Mesodermal cell (in vitro differentiated cells): ENCODE results near the gene GUCA1A.
"Not testable (repeated sequence)": the region's sequence is repeated elsewhere in the genome, so short reads cannot be mapped to it uniquely, and the experiment has no call there.

Source experiments
- H3K27ac ChIP-seq: 2 replicates; pipeline ENCODE4 v1.7.0; 2013; ENCODE audit warnings: mild to moderate bottlenecking, low read depth, low read length, moderate library complexity; ENCODE audit not compliant: severe bottlenecking
- H3K36me3 ChIP-seq: 2 replicates; pipeline ENCODE4 v1.7.1; 2013; ENCODE audit warnings: mild to moderate bottlenecking, low read length, moderate library complexity; ENCODE audit not compliant: control insufficient read depth, insufficient read depth
- H3K4me1 ChIP-seq: one replicate; pipeline ENCODE4 v1.7.1; 2013; ENCODE audit warnings: mild to moderate bottlenecking, low read length; ENCODE audit not compliant: insufficient read depth, control insufficient read depth, poor library complexity, severe bottlenecking
- H3K4me3 ChIP-seq: 2 replicates; pipeline ENCODE4 v1.7.0; 2013; ENCODE audit warnings: low read length, control low read depth, mild to moderate bottlenecking; ENCODE audit not compliant: insufficient read depth, poor library complexity, severe bottlenecking; ENCODE audit errors: extremely low read depth
- H3K9me3 ChIP-seq: 2 replicates; pipeline ENCODE4 v1.7.1; 2013; ENCODE audit warnings: mild to moderate bottlenecking, low read length, moderate library complexity; ENCODE audit not compliant: control insufficient read depth
- WGBS, 2 experiments: methylation state at CpG; one replicate each; pipeline ENCODE4 v1.1.5; 2013; ENCODE audit warnings: missing lambda C conversion rate in 2 of 2; ENCODE audit not compliant: insufficient coverage in 2 of 2; 5-methylcytosine and 5-hydroxymethylcytosine counted together

GUCA1A gene

DNA sequence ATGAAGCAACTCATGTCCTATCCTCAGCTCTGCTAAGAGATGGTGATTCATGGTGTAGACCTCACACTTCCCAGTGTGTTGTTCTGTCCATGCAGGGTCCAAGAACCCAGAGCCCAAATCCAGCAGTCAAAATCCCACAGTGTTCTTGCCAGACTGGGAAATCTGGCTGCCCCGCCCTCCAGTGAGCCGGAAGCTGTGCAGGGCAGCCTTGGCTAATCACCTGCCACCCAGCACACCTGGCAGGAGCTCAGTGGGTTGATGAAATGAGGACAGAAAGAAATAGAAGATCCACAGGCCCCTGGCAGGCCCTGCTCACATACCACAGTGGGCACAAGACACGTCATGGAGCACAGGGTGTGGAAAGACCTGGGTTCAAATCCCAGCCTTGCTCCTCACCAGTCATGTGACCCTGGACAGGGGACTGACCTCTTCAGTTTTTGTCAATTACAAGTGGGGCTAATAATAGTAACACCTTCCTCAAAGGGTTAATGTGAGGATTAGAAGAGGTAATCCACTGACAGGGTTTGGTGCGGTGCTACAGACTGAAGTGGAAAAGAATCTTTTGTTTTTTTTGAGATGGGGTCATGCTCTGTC, 13.6 kb upstream of the GUCA1A start:
- Histone ChIP-seq H3K27ac (no peak overlapping the region), H3K4me1 (peaks cover 8% of the 10 kb centered on the region), H3K9me3 (no peaks in the 10 kb centered on the region), H3K4me3 (no peak overlapping the region), H3K36me3 (no peaks in the 10 kb centered on the region)
- WGBS, 2 experiments = 94 to 100% methylated on average over 4 of the region's 4 CpGs

DNA sequence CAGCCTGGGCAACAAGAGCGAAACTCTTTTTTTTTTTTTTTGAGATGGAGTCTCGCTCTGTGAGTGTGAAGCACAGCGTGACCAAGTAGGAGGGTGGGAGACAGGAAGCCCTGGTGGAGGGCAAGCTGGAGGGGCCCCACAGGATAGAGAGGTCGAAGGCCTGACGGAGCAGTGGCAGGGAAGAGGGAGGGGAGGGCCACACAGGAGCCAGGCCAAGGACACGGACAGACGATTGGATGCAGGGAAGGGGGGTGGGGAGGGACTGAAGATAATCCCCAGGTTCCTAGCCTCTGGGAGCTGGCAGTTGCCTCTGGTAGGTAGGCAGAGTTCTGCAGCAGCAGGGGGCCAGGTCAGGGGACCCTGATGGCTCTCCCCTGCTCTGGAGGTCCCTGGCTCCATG, 10.8 kb upstream of the GUCA1A start:
- Histone ChIP-seq H3K27ac (no peak overlapping the region), H3K4me3 (no peak overlapping the region), H3K4me1 (peaks cover 8% of the 10 kb centered on the region), H3K9me3 (no peaks in the 10 kb centered on the region), H3K36me3 (no peaks in the 10 kb centered on the region)
- 20 to 46% methylated on average over 4 to 6 of the region's 7 CpGs for WGBS, 2 experiments

DNA sequence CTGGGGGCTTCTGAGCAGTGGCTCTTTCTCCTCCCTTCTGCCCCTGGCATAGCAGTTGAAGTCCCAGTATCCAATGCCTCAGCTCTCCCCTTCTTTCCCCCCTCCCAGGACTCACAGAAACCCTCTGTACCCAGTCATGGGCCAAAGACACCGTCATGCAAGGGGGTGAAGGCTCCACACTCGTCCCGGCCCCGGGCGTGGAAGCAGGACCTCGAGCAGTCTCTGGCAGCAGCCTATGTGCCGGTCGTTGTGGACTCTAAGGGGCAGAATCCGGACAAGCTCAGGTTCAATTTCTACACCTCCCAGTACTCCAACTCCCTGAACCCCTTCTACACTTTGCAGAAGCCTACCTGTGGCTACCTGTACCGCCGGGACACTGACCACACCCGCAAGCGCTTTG, 10.4 kb upstream of the GUCA1A start:
- Histone ChIP-seq H3K4me3 (no peak overlapping the region), H3K27ac (no peak overlapping the region), H3K9me3 (no peaks in the 10 kb centered on the region), H3K4me1 (peaks cover 6% of the 10 kb centered on the region), H3K36me3 (no peaks in the 10 kb centered on the region)
- WGBS, 2 experiments = 90 to 91% methylated on average over 10 to 13 of the region's 13 CpGs

DNA sequence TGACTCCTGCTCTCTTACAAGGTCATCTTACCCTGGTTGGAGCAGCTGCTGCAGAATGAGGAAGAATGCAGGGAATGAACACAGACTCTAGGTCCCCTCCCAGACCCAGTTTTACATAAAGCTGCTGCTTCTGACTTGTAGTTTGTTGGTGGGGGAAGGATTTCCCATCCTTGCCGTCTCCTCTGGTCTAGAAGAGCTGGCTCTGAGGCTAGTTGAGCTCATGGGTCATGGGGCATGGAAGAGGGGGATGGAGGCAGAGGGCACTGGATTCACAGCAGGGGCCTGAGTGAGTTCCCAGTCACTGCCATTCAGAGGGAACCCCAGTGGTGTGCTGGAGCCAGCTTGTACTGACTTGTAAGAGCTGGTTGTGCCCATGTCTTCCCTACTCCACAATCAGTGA, 9.2 kb upstream of the GUCA1A start:
- Histone ChIP-seq H3K9me3 (no peaks in the 10 kb centered on the region), H3K4me1 (peaks cover 4% of the 10 kb centered on the region), H3K4me3 (no peak overlapping the region), H3K36me3 (no peaks in the 10 kb centered on the region), H3K27ac (no peak overlapping the region)
- no CpG with 5 or more reads among the region's 1 CpG for WGBS, 2 experiments

DNA sequence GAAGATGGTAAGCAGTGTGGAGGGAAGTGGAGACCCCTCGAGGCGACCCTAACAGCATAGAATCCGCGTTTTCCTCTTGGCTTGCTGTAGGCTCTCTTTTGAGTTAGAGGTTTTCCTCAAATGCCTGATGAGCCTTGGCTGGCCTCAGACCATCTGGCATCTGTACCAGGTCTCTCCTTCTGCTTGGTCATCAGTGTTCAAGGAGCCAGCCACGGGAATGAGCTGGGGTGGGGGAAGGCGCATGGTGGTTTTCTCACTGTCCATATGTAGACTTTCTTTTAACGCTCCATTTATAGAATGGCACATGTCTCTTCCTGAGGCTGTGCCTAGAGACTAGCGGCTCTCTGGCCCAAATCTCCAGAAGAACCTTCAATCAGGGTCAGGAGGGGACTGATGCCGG, 8.1 kb upstream of the GUCA1A start:
- 85 to 93% methylated on average over 8 to 9 of the region's 9 CpGs for WGBS, 2 experiments

DNA sequence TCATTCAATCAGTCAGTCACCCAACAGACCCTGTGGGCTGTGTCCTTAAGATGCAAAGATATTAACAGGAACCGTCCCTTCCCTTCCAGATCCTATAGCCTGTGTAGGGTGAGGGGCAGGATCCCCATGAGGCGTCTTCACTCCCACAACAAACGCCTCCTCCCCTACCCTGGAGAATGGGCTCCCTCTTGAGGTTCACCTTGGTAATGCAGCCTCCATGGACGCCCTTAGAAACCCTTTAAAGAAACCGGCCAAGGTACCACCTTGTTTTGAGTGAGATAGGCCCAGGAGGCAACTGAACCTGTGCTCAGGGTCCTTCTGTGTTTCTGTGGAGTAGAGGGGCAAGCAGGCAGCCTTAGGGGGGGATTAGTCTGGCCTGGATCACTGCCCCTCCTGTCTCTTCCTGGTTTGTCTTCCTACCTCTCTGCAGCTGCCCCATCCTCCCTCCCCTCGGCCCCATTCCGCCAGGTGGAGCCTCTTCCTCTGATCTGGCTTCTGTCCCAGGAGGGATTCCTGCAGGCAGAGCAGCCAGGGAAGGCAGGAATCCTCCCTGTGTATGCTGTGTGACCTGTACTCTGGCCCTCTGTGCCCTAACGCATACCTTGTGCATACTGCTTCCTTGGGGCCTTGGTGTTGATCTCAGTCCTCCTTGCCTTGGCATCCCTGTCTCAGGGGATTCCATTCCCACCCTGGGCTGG, 6.6 kb upstream of the GUCA1A start:
- H3K4me1 ChIP-seq = peaks cover 4% of the 10 kb centered on the region
- H3K9me3 ChIP-seq = no peaks in the 10 kb centered on the region
- H3K36me3 ChIP-seq = no peaks in the 10 kb centered on the region
- no peak overlapping the region for H3K4me3 ChIP-seq
- WGBS, 2 experiments = 33 to 35% methylated on average over 4 to 5 of the region's 8 CpGs
- H3K27ac ChIP-seq = no peak overlapping the region

More for the DNA sequence above, 8.1 kb upstream of the GUCA1A start:
- Histone ChIP-seq H3K36me3 (no peaks in the 10 kb centered on the region), H3K4me3 (no peak overlapping the region), H3K27ac (no peak overlapping the region), H3K4me1 (peaks cover 4% of the 10 kb centered on the region), H3K9me3 (no peaks in the 10 kb centered on the region)

DNA sequence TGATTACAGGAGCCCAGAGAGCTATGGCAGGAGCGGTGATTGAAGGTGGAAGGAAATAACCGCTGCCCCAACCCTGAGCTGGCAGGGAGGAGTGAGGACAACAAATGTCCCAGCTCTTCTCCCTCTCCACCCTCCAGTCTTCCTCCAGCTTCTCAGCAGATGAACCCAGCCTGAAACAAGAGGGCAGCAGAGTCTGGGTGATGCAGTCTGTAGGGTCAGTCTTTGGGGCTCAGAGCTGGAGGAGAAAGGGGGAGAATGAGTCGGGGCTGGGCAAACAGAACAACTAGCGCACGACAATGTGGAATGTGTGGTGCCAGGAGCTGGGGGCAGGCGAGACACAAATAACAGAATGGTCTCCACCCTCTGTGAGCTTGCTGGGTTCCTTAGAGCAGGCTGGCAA, 4.5 kb upstream of the GUCA1A start:
- H3K9me3 ChIP-seq = no peaks in the 10 kb centered on the region
- no peak overlapping the region for H3K4me3 ChIP-seq
- H3K27ac ChIP-seq = no peak overlapping the region
- H3K4me1 ChIP-seq = no peaks in the 10 kb centered on the region
- WGBS, 2 experiments = 93 to 96% methylated on average over 4 of the region's 6 CpGs
- H3K36me3 ChIP-seq = no peaks in the 10 kb centered on the region

DNA sequence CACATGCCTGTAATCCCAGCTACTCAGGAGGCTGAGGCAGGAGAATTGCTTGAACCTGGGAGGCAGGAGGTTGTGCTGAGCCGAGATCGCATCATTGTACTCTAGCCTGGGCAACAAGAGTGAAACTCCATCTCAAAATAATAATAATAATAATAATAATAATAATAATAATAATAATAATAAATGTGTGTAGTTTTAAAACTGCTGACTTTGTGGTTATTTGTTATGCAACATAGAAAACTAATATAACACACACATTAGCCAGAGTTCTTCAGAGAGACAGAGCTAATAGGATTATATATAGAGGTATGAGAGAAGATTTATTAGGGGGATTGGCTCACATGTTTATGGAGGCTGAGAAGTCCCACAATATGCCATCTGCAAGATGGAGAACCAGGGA, 3.4 kb upstream of the GUCA1A start:
- not testable (repeated sequence) for H3K27ac ChIP-seq, H3K4me3 ChIP-seq, H3K9me3 ChIP-seq, H3K4me1 ChIP-seq, H3K36me3 ChIP-seq
- no CpG with 5 or more reads among the region's 2 CpGs for WGBS, 2 experiments

DNA sequence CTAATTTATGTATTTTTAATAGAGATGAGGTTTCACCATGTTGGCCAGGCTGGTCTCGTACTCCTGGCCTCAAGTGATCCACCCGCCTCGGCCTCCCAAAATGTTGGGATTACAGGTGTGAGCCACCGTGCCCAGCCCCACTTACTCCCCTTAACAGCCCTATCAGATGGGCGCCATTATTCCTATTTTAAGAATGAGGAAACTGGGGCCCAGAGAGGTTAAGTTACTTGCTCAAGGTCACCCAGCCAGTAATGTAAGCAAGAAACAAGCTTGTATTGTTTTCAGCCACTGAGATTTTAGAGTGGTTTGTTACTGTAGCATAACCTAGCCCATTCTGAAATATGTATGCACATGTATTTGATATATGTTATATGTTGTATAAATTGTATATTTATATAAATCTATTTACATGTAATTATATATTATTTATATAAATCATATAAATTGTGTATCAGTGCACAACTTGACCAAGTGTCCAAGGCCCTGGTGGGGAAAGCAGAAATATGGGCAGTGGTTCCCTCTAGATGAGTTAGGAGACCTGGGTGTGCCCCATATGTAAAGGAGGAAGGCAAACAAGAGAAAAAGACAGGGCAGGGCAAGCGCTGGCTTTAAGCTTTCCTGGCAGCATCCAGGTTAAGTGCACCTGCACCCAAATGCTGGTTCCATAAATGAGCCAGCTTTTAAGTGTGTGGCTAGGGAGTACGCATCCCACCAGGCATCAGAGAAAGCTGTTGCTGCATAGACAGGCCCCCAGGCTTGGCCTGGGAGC, 1.2 kb upstream of the GUCA1A start:
- H3K9me3 ChIP-seq = no peaks in the 10 kb centered on the region
- H3K4me3 ChIP-seq = no peak overlapping the region
- H3K36me3 ChIP-seq = no peaks in the 10 kb centered on the region
- no peaks in the 10 kb centered on the region for H3K4me1 ChIP-seq
- no peak overlapping the region for H3K27ac ChIP-seq
- 84 to 95% methylated on average over 4 to 6 of the region's 7 CpGs for WGBS, 2 experiments

DNA sequence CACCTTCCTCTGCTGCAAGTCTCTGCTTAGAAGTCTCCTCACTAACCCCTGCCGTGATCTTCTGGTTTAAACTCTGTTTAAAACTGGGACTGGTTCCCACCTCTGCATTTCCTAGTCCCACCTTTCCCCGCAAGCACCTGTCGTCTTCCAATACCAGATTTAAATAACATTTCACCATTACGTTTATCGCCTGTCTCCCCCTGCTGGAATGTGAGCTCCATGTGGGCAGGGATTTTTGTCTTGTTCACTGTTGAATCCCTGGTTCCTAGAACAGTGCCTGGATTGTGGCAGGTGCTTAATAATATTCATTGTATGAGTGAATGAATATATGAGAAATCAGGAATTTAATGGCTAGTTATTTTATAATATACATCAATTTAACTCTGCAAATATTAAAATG, 2.7 kb downstream of the GUCA1A start:
- Histone ChIP-seq H3K4me3 (no peak overlapping the region), H3K36me3 (no peaks in the 10 kb centered on the region), H3K27ac (no peak overlapping the region), H3K4me1 (no peaks in the 10 kb centered on the region), H3K9me3 (no peaks in the 10 kb centered on the region)
- 57 to 90% methylated on average over 3 to 5 of the region's 5 CpGs for WGBS, 2 experiments

DNA sequence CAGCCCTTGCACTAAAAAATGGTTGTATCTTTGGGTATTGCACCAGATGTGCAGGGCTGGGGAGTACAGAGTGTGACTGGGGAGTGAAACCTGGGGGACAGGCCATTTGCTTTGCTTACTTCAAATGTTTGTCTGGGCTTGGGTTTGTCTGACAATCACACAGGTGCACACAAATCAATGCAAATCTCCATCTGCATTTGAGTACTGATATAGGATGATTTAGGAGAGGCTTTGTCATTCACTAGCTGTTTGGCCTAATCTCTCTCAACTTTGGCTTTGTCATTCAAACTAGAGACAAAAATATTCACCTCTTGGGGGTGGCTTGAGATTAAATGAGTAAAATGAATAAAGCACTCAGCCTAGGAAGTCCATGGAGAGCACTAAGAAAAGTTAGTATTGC, 3.8 kb downstream of the GUCA1A start:
- H3K4me1 ChIP-seq = no peaks in the 10 kb centered on the region
- no peak overlapping the region for H3K4me3 ChIP-seq
- no peaks in the 10 kb centered on the region for H3K9me3 ChIP-seq
- no peak overlapping the region for H3K27ac ChIP-seq
- no peaks in the 10 kb centered on the region for H3K36me3 ChIP-seq
